HK-2 (cell line): Measurements from ENCODE around the gene RINL.
A peak's percentile ranks its signal among the peaks of the same experiment; 100 is the strongest.
"Not testable (repeated sequence)": the region's sequence is repeated elsewhere in the genome, so short reads cannot be mapped to it uniquely, and the experiment has no call there.

Experiments
- DNase-seq: peaks from one replicate; pipeline ENCODE4 v3.0.0-alpha.2; 2018; ENCODE audit not compliant: unreplicated experiment

The RINL gene

DNA sequence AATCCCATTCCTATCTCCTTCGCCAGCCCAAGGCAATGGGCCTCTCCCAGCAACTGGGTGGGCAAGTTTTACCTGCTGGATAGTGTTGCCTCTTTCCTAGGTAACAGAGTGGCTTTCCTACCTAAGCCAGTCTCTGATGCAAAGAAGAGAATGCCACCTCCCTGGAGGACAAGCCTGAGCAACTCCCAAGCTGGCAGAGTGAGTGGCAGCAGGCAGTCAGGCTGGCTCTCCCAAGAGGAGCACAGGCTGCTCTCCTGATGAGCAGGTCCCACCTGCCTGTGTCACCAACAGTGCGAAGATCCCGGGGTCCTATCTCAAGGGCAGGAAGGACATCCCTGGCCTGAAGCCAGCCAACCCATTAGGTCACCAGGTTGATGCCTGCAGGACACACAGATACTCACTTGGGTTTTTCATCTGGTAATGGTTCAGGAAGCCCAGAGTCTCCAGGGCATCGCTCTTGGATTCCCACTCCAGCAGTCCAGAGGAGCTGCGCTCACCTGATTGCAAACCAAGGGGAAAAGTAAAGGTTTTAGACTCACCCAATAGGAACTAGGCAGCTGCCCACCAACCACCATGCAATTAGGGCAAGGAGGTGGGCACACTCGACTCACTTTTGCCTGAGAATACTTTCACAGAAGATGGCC, 41.0 kb downstream of the RINL start:
- no peak for DNase-seq

DNA sequence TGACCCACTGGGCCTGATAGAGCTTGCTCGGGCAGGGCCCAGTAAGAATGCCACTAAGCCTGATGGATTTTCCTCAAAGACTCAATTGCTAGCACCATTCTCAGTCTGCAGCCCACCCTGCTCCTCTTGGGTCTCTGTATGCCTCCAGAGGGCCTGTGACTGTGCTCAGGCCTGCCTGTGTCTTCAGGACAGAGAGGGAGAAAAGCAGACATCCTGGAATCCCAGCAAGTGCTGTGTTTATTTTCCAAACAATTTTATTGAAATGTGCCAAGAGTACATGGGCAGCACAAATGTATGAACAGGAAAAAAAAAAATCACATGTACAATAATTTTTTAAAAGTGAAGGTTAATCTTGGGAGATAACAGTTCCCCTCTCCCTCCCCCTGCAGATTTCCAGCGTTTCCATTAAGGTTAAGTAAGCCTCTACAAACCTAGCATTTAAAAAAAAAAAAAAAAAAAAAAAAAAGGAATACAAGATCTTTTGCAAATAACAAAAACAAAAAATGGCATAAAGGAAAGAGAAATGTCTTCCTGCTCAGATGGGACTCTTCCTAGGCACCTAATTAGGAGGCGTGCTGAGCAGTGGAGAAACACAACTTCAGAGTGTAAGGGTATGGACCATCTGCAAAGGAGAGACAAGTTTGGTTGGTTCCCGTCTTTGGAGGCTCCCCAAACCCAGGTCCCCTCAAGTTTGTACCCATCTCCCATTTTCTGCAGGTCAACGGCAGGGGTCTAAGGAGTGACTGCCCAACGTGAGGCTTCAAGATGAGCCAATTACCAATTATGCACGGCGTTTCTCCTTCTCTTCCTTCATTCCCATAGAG, 41.7 kb downstream of the RINL start:
- DNase-seq = no peak

DNA sequence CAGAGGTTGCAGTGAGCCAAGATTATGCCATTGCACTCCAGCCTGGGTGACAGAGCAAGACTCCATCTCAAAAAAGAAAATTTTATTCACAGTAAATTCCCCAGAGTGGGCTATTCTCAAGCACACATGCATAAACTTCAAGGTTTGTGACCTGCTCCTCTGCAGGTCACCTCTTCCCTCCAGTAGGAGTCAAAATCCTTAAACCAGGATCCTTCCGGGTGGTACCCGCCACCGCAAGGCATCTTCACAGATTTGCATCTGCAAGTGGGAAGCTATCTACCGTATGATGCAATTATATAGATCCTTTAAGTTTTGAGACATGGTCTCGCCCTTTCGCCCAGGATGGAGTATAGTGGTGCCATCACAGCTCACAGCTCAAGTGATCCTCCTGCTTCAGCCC, 43.5 kb downstream of the RINL start:
- DNase-seq = no peak

- DNase-seq = no peak
Observed at GRCh38 chr19:38834104-38834490, 44.0 kb downstream of the RINL start.

DNA sequence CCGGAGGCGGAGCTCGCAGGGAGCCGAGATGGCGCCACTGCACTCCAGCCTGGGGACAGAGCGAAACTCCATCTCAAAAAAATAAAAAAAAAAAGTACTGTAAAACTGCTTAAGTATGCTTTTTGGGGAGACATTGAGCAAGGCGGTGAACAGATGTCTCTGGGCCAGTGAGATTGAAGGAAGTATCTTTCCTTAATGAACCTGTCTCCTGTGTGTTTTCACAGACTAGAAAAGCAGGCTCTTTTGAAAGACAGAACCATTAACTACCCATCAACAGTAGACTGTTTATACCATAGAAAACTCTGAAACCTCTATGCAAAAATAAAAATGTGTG, 45.0 kb downstream of the RINL start:
- no peak for DNase-seq

DNA sequence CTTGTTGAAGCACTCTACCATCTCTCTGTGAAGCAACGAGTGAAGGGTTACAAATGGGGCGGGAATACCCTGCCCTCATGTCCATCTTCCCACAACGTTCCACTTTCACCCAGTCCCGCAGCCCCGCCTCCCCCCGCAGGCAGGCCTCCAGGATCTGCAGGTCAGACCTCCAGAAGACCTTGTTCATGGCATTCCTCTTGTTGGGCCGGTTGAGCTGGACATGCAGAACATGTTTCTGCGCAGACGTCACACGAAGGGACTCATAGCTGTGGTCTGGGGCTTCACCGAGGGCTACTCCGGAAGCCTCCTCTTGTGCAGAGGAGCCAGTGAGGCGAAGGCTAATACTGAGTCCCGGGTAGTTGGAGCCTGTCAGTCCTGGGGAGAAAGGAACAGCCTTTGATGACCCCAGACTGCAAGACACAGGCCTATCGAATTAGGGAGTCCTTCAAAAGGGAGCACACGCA, 46.9 kb downstream of the RINL start:
- DNase-seq = peak; percentile 92

- no peak for DNase-seq
Observed at GRCh38 chr19:38830039-38830733, 47.9 kb downstream of the RINL start.

DNA sequence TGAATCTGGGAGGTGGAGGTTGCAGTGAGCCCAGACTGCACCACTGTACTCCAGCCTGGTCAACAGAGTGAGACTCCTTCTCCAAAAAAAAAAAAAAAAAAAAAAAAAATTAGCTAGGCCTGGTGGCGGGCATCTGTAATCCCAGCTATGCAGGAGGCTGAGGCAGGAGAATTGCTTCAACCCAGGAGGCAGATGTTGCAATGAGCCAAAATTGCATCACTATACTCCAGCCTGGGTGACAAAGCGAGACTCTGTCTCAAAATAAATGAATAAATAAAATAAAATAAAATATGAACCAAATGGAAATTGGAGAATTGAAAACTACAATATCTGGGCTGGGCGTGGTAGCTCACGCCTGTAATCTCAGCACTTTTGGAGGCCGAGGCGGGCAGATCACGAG, 48.9 kb downstream of the RINL start:
- DNase-seq = not testable (repeated sequence)

- no peak for DNase-seq
Observed at GRCh38 chr19:38826856-38827551, 51.1 kb downstream of the RINL start.

- DNase-seq = not testable (repeated sequence)
Observed at GRCh38 chr19:38825936-38826335, 52.1 kb downstream of the RINL start.

GRCh38 chr19:38821230-38821825, 56.7 kb downstream of the RINL start:
- not testable (repeated sequence) for DNase-seq

DNA sequence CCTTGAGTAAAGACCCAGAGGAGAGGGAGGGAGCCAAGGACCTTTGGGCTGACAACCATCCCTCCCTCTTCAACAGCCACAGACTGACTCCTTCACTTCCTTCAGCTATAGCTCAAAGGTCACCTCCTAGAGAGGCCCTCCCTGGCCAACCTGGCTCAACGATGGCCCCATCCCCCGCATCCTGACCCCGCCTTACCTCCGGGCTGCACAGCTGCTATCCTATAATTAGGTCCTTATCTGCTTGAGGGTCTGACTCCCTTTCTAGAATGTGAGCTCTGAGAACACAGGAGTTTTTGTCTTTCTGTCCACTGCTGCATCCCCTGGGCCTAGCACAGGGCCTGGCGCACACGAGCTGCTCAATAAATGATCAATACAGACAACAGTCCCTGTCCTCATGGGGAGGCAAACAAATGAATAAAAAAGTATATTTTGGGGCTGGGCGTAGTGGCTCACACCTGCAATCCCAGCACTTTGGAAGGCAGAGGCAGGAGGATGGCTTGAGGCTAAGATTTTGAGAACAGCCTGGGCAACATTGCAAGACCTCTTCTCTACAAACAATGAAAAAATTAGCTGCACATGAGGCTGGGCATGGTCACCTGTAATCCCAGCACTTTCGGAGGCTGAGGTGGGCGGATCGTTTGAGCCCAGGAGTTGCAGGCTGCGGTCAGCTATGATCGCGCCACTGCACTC, 58.7 kb downstream of the RINL start:
- no peak for DNase-seq
